H9 (cell line): Measurements from ENCODE around the gene HCK. TPM values are rescaled to one million over a fixed set of nuclear protein-coding genes. Genes with fewer than 3 reads are reported as not detected.

Experiments used
- DNase-seq: peaks from one replicate; pipeline ENCODE4 v3.0.0-alpha.2; 2017
- H2AFZ ChIP-seq: one replicate; pipeline ENCODE4 v1.6.1; 2013; ENCODE audit warnings: mild to moderate bottlenecking, low read length, control low read depth, moderate library complexity
- H2AK5ac ChIP-seq: 2 replicates; pipeline ENCODE4 v1.6.1; 2013; ENCODE audit warnings: low read length, control low read depth, mixed read lengths; ENCODE audit not compliant: insufficient read length
- H2BK120ac ChIP-seq: one replicate; pipeline ENCODE4 v1.6.1; 2013; ENCODE audit warnings: low read depth, mild to moderate bottlenecking, low read length, control low read depth, inconsistent platforms; ENCODE audit not compliant: poor library complexity, severe bottlenecking
- H2BK12ac ChIP-seq: 2 replicates; pipeline ENCODE4 v1.6.1; 2013; ENCODE audit warnings: low read length, control low read depth, mixed read lengths, low read depth; ENCODE audit not compliant: insufficient read length
- H2BK15ac ChIP-seq: 2 replicates; pipeline ENCODE4 v1.6.1; 2013; ENCODE audit warnings: low read depth, low read length, control low read depth
- H2BK20ac ChIP-seq: one replicate; pipeline ENCODE4 v1.6.1; 2013; ENCODE audit warnings: low read depth, mild to moderate bottlenecking, low read length, control low read depth, inconsistent platforms; ENCODE audit not compliant: poor library complexity, severe bottlenecking
- H2BK5ac ChIP-seq: 2 replicates; pipeline ENCODE4 v1.6.1; 2013; ENCODE audit warnings: low read length, control low read depth, mixed read lengths; ENCODE audit not compliant: insufficient read length
- H3K14ac ChIP-seq: 2 replicates; pipeline ENCODE4 v1.6.1; 2013; ENCODE audit warnings: low read length, control low read depth; ENCODE audit not compliant: insufficient read depth
- H3K18ac ChIP-seq: 2 replicates; pipeline ENCODE4 v1.6.1; 2013; ENCODE audit warnings: low read depth, mild to moderate bottlenecking, mixed read lengths, low read length, control low read depth; ENCODE audit not compliant: insufficient read length
- H3K23ac ChIP-seq: 2 replicates; pipeline ENCODE4 v1.6.1; 2013; ENCODE audit warnings: low read length, control low read depth, mixed read lengths, low read depth; ENCODE audit not compliant: insufficient read length
- H3K23me2 ChIP-seq: 2 replicates; pipeline ENCODE4 v1.6.1; 2013; ENCODE audit warnings: low read depth, mild to moderate bottlenecking, mixed read lengths, low read length, control low read depth; ENCODE audit not compliant: insufficient read length, poor library complexity, severe bottlenecking
- H3K27ac ChIP-seq: 2 replicates; pipeline ENCODE4 v1.5.1; 2013; ENCODE audit warnings: low read length, control low read depth, mixed read lengths, low read depth; ENCODE audit not compliant: insufficient read length
- H3K27me3 ChIP-seq: 2 replicates; pipeline ENCODE4 v1.6.1; 2013; ENCODE audit warnings: low read length, control low read depth, inconsistent platforms; ENCODE audit not compliant: insufficient read depth
- H3K4ac ChIP-seq: 2 replicates; pipeline ENCODE4 v1.6.1; 2013; ENCODE audit warnings: low read depth, mild to moderate bottlenecking, control low read depth, inconsistent platforms, low read length, moderate library complexity
- H3K4me1 ChIP-seq: 2 replicates; pipeline ENCODE4 v1.6.1; 2013; ENCODE audit warnings: low read length, control low read depth, inconsistent platforms; ENCODE audit not compliant: insufficient read depth
- H3K4me2 ChIP-seq: 2 replicates; pipeline ENCODE4 v1.6.1; 2013; ENCODE audit warnings: low read length, control low read depth, mixed read lengths; ENCODE audit not compliant: insufficient read length, insufficient read depth
- H3K56ac ChIP-seq: 2 replicates; pipeline ENCODE4 v1.6.1; 2013; ENCODE audit warnings: low read depth, mild to moderate bottlenecking, mixed read lengths, low read length, control low read depth; ENCODE audit not compliant: insufficient read length
- H3K79me1 ChIP-seq: 2 replicates; pipeline ENCODE4 v1.6.1; 2013; ENCODE audit warnings: low read depth, mild to moderate bottlenecking, moderate library complexity, low read length, control low read depth, inconsistent platforms; ENCODE audit not compliant: insufficient read depth, poor library complexity, severe bottlenecking
- H3K79me2 ChIP-seq: 2 replicates; pipeline ENCODE4 v1.6.1; 2013; ENCODE audit warnings: low read length, control low read depth, inconsistent platforms; ENCODE audit not compliant: insufficient read depth
- H3K9ac ChIP-seq: 2 replicates; pipeline ENCODE4 v1.6.1; 2013; ENCODE audit warnings: low read length, control low read depth, mixed read lengths; ENCODE audit not compliant: insufficient read length; ENCODE audit errors: extremely low read depth
- H3K9me3 ChIP-seq: one replicate; pipeline ENCODE4 v1.6.1; 2013; ENCODE audit warnings: low read depth, low read length, inconsistent platforms; ENCODE audit not compliant: control insufficient read depth
- H3T11ph ChIP-seq: one replicate; pipeline ENCODE4 v1.6.1; 2013; ENCODE audit warnings: mild to moderate bottlenecking, low read length, control low read depth, inconsistent platforms
- H4K20me1 ChIP-seq: one replicate; pipeline ENCODE4 v1.6.1; 2013; ENCODE audit not compliant: control insufficient read depth, insufficient read length, insufficient read depth
- H4K5ac ChIP-seq: 2 replicates; pipeline ENCODE4 v1.6.1; 2013; ENCODE audit warnings: low read depth, mild to moderate bottlenecking, mixed read lengths, low read length, control low read depth; ENCODE audit not compliant: insufficient read length
- H4K8ac ChIP-seq: replicated peaks from 2 replicates; pipeline ENCODE4 v1.6.1; 2013; ENCODE audit warnings: low read length, control low read depth, mixed read lengths, low read depth; ENCODE audit not compliant: insufficient read length
- H4K91ac ChIP-seq: 2 replicates; pipeline ENCODE4 v1.6.1; 2013; ENCODE audit warnings: low read depth, mild to moderate bottlenecking, moderate library complexity, mixed read lengths, low read length, control low read depth; ENCODE audit not compliant: insufficient read length
- H3K27ac Mint-ChIP-seq, 3 experiments: 2 replicates in 2 of 3; 3 replicates in 1 of 3; pipeline ENCODE4 v1.8.0; 2020 to 2021; ENCODE audit warnings: mixed read lengths in 3 of 3, mild to moderate bottlenecking in 1 of 3, moderate library complexity in 1 of 3
- H3K27me3 Mint-ChIP-seq: 2 replicates; pipeline ENCODE4 v1.8.0; 2021; ENCODE audit warnings: low read depth, mild to moderate bottlenecking, moderate library complexity, mixed read lengths
- H3K36me3 Mint-ChIP-seq, 3 experiments: 2 replicates in 2 of 3; 3 replicates in 1 of 3; pipeline ENCODE4 v1.8.0; 2020 to 2021; ENCODE audit warnings: low read depth in 3 of 3, mixed read lengths in 3 of 3; ENCODE audit not compliant: insufficient read depth in 1 of 3
- H3K4me1 Mint-ChIP-seq, 2 experiments: 2 replicates each; pipeline ENCODE4 v1.8.0; 2020; ENCODE audit warnings: mixed read lengths in 2 of 2
- H3K4me3 Mint-ChIP-seq, 2 experiments: 2 replicates in 1 of 2; 3 replicates in 1 of 2; pipeline ENCODE4 v1.8.0; 2020 to 2021; ENCODE audit warnings: mild to moderate bottlenecking in 2 of 2, mixed read lengths in 2 of 2, moderate library complexity in 1 of 2
- H3K9me3 Mint-ChIP-seq, 2 experiments: 2 replicates in 1 of 2; 3 replicates in 1 of 2; pipeline ENCODE4 v1.8.0; 2020; ENCODE audit warnings: mild to moderate bottlenecking in 2 of 2, mixed read lengths in 2 of 2, moderate library complexity in 1 of 2
- WGBS: extraction: QIAGEN DNeasy Blood & Tissue Kit; methylation state at CpG from one replicate; pipeline ENCODE4 v1.1.7; 2013; ENCODE audit warnings: missing lambda C conversion rate, low lambda C conversion rate, mixed read lengths; ENCODE audit not compliant: insufficient read length; ENCODE audit errors: extremely low coverage; 5-methylcytosine and 5-hydroxymethylcytosine counted together
- total RNA-seq: library from RNA; stranded (reverse); gene quantifications from 2 replicates; pipeline ENCODE4 v1.2.1, GENCODE V29; 2021
- TF ChIP-seq, protein P1 (sequence below): fragments of 200-600 bp; sonication (generic); conservative IDR thresholded peaks from 3 replicates; pipeline ENCODE4 v1.8.0; 2021; ENCODE audit warnings: antibody characterized with exemption, mild to moderate bottlenecking

The HCK gene
- total RNA-seq, 1 experiment from 2014 or later, result 1.7 TPM

- Histone ChIP-seq H3K23ac (no peak overlapping the region), H3K23me2 (peaks cover 3% of the 10 kb centered on the region), H3K4me1 (no peaks in the 10 kb centered on the region), H4K5ac (no peak overlapping the region), H2BK120ac (no peak overlapping the region), H2AFZ (no peak overlapping the region), H3K79me2 (no peaks in the 10 kb centered on the region), H3K27me3 (no peaks in the 10 kb centered on the region), H3K9ac (no peak overlapping the region), H3K4me2 (no peak overlapping the region), H3K4ac (no peak overlapping the region), H2BK20ac (no peak overlapping the region), H3K79me1 (no peaks in the 10 kb centered on the region), H3K27ac (no peak overlapping the region), H4K91ac (no peak overlapping the region), H2BK15ac (no peak overlapping the region), H2BK12ac (no peak overlapping the region), H4K8ac (no peak overlapping the region), H2AK5ac (no peak overlapping the region), H3K9me3 (no peaks in the 10 kb centered on the region), H3K56ac (no peak overlapping the region), H4K20me1 (no peaks in the 10 kb centered on the region), H3K14ac (no peak overlapping the region), H2BK5ac (no peak overlapping the region), H3T11ph (no peak overlapping the region), H3K18ac (no peak overlapping the region)
- no CpG with 5 or more reads among the region's 11 CpGs for WGBS
- no peak for DNase-seq
- peaks cover 8 to 9% of the 10 kb centered on the region in 2 experiments; a peak in 3 of 4 replicates for H3K4me1 Mint-ChIP-seq
- H3K36me3 Mint-ChIP-seq, result peaks cover 0 to 13% (median 0%) of the 10 kb centered on the region in 3 experiments; a peak in 3 of 7 replicates
- no peak overlapping the region for H3K4me3 Mint-ChIP-seq
- peaks cover 39% of the 10 kb centered on the region for H3K27me3 Mint-ChIP-seq
- no peak overlapping the region for H3K27ac Mint-ChIP-seq
- no peaks in the 10 kb centered on the region for H3K9me3 Mint-ChIP-seq
- TF ChIP-seq, protein P1, sequence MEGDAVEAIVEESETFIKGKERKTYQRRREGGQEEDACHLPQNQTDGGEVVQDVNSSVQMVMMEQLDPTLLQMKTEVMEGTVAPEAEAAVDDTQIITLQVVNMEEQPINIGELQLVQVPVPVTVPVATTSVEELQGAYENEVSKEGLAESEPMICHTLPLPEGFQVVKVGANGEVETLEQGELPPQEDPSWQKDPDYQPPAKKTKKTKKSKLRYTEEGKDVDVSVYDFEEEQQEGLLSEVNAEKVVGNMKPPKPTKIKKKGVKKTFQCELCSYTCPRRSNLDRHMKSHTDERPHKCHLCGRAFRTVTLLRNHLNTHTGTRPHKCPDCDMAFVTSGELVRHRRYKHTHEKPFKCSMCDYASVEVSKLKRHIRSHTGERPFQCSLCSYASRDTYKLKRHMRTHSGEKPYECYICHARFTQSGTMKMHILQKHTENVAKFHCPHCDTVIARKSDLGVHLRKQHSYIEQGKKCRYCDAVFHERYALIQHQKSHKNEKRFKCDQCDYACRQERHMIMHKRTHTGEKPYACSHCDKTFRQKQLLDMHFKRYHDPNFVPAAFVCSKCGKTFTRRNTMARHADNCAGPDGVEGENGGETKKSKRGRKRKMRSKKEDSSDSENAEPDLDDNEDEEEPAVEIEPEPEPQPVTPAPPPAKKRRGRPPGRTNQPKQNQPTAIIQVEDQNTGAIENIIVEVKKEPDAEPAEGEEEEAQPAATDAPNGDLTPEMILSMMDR, result no peak
Observed at GRCh38 chr20:32029561-32029960, 22.5 kb upstream of the HCK start.
